HepG2 (cell line): Measurements from ENCODE around the gene EXOSC6. TPM values are rescaled to one million over a fixed set of nuclear protein-coding genes. Genes with fewer than 3 reads are reported as not detected.

ENCODE experiments used
- ARID4A ChIP-seq: sonication (generic); formaldehyde crosslinking; IDR thresholded peaks from 2 replicates; pipeline ENCODE4 v1.5.0; 2020; ENCODE audit warnings: mild to moderate bottlenecking, missing genetic modification reagents, borderline replicate concordance
- BHLHE40 ChIP-seq: IDR thresholded peaks from 2 replicates; pipeline ENCODE4 v1.6.1; 2011; ENCODE audit warnings: low read length, improper control_type of control experiment
- GABPB1 ChIP-seq: IDR thresholded peaks from 2 replicates; pipeline ENCODE4 v1.6.1; 2016; ENCODE audit warnings: mild to moderate bottlenecking, missing genetic modification reagents, moderate library complexity, missing compliant biosample characterization
- KAT2B ChIP-seq: fragments of 150-350 bp; IDR thresholded peaks from 2 replicates; pipeline ENCODE4 v1.6.1; 2014; ENCODE audit warnings: low read depth, low read length, borderline replicate concordance
- MATR3 ChIP-seq: sonication (generic); formaldehyde crosslinking; IDR thresholded peaks from 2 replicates; pipeline ENCODE4 v1.4.0; 2020; ENCODE audit warnings: missing genetic modification reagents
- NONO ChIP-seq, 2 experiments: fragments of 450-650 bp in 1 of 2; sonication (generic) in 1 of 2; formaldehyde crosslinking in 1 of 2; IDR thresholded peaks in 1 of 2; conservative IDR thresholded peaks in 1 of 2; 2 replicates each; pipeline versions ENCODE4 v1.6.1 to v1.8.0; 2017 to 2022; ENCODE audit warnings: mild to moderate bottlenecking in 1 of 2, missing genetic modification reagents in 1 of 2, moderate library complexity in 1 of 2
- RARG ChIP-seq: sonication (generic); formaldehyde crosslinking; IDR thresholded peaks from 2 replicates; pipeline ENCODE4 v1.4.0; 2020; ENCODE audit warnings: low read depth, mild to moderate bottlenecking, missing genetic modification reagents
- RFX1 ChIP-seq: fragments of 450-650 bp; IDR thresholded peaks from 2 replicates; pipeline ENCODE4 v1.6.1; 2017
- THAP11 ChIP-seq: IDR thresholded peaks from 2 replicates; pipeline ENCODE4 v1.6.1; 2016; ENCODE audit warnings: missing biosample characterization, missing genetic modification reagents
- TIGD3 ChIP-seq: sonication (generic); formaldehyde crosslinking; IDR thresholded peaks from 2 replicates; pipeline ENCODE4 v1.5.1; 2020; ENCODE audit warnings: mild to moderate bottlenecking, missing genetic modification reagents, borderline replicate concordance
- ZHX1 ChIP-seq: sonication (generic); formaldehyde crosslinking; IDR thresholded peaks from 2 replicates; pipeline ENCODE4 v1.8.1; 2022; ENCODE audit warnings: low read depth, mild to moderate bottlenecking, missing genetic modification reagents
- ZNF12 ChIP-seq: sonication (generic); formaldehyde crosslinking; IDR thresholded peaks from 2 replicates; pipeline ENCODE4 v1.5.0; 2020; ENCODE audit warnings: missing genetic modification reagents
- ZNF367 ChIP-seq: sonication (generic); formaldehyde crosslinking; IDR thresholded peaks from 2 replicates; pipeline ENCODE4 v1.4.0; 2020; ENCODE audit warnings: missing genetic modification reagents, borderline replicate concordance
- ZNF589 ChIP-seq: sonication (generic); formaldehyde crosslinking; conservative IDR thresholded peaks from 2 replicates; pipeline ENCODE4 v1.8.0; 2022; ENCODE audit warnings: mild to moderate bottlenecking, moderate library complexity, missing genetic modification reagents
- ZNF629 ChIP-seq: sonication (generic); formaldehyde crosslinking; conservative IDR thresholded peaks from 2 replicates; pipeline ENCODE4 v1.5.0; 2020; ENCODE audit warnings: missing genetic modification reagents
- polyA plus RNA-seq, 8 experiments: library from polyadenylated mRNA; depleted of rRNA in 3 of 8; stranded (reverse) in 7 of 8; unstranded in 1 of 8; fragments of >200 nt; fragmentation: Illumina TruSeq in 4 of 8; extraction: Trizol in 4 of 8; gene quantifications; 2 replicates each; pipeline versions ENCODE4 v1.2.1 to v1.2.3, GENCODE V29; 2011 to 2016; ENCODE audit warnings: low read depth in 4 of 8, missing spikeins in 1 of 8, mixed read lengths in 1 of 8; ENCODE audit not compliant: insufficient read depth in 1 of 8
- total RNA-seq, 5 experiments: library from RNA; depleted of rRNA; stranded (reverse); fragments of >200 nt; fragmentation: Illumina TruSeq; extraction: Trizol; gene quantifications; 2 replicates each; pipeline ENCODE4 v1.2.3, GENCODE V29; 2016; ENCODE audit warnings: low read depth in 1 of 5
- TF ChIP-seq, protein P1 (sequence below): sonication (generic); formaldehyde crosslinking; IDR thresholded peaks from 2 replicates; pipeline ENCODE4 v1.4.0; 2020; ENCODE audit warnings: mild to moderate bottlenecking, missing genetic modification reagents
- TF ChIP-seq, protein P2 (sequence below): sonication (generic); formaldehyde crosslinking; IDR thresholded peaks from 2 replicates; pipeline ENCODE4 v1.8.1; 2023; ENCODE audit warnings: mild to moderate bottlenecking, missing genetic modification reagents, borderline replicate concordance

Gene EXOSC6
- total and polyA plus RNA-seq, 2 of the 13 experiments (the other 11 are each of a cell fraction or from before 2014, with no cell fraction given) = 13.1 to 39.9 TPM

DNA sequence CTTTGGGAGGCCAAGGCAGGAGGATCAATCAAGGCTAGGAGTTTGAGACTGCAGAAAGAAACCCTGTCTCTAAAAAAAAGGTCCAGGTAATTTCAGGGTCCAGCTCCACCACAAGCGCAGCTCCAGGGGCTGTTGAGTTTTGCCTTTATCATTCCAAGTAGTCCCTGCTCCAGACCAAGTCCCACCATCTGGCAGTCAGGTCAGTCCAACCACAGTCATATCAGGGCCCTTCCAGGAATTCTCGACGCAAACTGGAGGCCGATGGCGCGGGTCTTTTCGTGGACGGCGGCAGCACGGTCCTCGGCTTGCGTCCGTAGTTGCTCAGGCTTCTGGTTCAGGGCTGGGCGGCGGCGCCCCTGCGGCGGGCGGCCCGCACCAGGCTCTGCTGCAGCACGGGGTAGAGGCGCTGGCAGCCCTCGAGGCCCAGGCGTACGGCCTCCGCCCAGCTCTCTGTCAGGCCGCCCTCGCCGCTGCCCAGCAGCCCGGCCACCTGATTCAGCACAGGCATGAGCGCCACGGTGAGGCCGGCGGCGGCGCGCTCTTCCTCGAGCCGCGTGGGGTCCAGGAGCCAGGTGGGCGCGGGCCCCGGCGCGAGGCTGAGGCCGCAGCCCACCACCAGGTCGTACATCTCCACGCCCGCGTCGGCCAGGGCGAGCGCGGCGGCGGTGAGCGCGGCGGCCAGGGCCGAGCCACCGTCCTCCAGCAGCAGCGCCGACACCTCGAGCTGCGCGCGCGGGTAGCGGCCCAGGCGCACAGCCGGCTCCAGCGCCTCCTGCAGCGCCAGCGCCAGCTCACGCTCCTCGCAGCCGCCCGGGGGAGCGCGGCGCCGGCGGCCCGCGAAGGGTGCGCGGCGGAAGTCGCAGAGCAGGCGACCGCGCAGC, 752 bp downstream of the EXOSC6 start (continued):
- TF ChIP-seq ZNF589 (no peak), ZNF629 (CRISPR knock-in tag) (peak; percentile 49; the same call in 1 of the 2 replicates), GABPB1 (no peak), ZHX1 (CRISPR knock-in tag) (no peak), MATR3 (CRISPR knock-in tag) (no peak), NONO (IDR thresholded peaks at IDR 0.05) (no peak), NONO (CRISPR knock-in tag; conservative IDR thresholded peaks at IDR 0.05) (peak; percentile 31; the same call in 1 of the 2 replicates), TIGD3 (CRISPR knock-in tag) (no peak), THAP11 (CRISPR knock-in tag) (no peak), ZNF12 (CRISPR knock-in tag) (peak; percentile 32; the same call in 1 of the 2 replicates), KAT2B (no peak), ZNF367 (CRISPR knock-in tag) (peak; percentile 74; the same call in 1 of the 2 replicates), ARID4A (no peak; the same call in 1 of the 2 replicates), BHLHE40 (no peak), RFX1 (no peak), RARG (peak; percentile 66; the same call in 1 of the 2 replicates)
- TF ChIP-seq, protein P1, sequence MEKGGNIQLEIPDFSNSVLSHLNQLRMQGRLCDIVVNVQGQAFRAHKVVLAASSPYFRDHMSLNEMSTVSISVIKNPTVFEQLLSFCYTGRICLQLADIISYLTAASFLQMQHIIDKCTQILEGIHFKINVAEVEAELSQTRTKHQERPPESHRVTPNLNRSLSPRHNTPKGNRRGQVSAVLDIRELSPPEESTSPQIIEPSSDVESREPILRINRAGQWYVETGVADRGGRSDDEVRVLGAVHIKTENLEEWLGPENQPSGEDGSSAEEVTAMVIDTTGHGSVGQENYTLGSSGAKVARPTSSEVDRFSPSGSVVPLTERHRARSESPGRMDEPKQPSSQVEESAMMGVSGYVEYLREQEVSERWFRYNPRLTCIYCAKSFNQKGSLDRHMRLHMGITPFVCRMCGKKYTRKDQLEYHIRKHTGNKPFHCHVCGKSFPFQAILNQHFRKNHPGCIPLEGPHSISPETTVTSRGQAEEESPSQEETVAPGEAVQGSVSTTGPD = no peak
- TF ChIP-seq, protein P2, sequence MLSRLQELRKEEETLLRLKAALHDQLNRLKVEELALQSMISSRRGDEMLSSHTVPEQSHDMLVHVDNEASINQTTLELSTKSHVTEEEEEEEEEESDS (CRISPR knock-in tag) = 0 out of 2 replicates have a peak, but pooled peaks have one; percentile 32
